GM19043 (cell line): ENCODE data around the gene SYTL3.

Source experiments
- ATAC-seq: cut with Tn5 transposase; IDR thresholded peaks from one replicate; pipeline ENCODE4 v1.9.1; 2021; ENCODE audit warnings: low read depth; ENCODE audit not compliant: unreplicated experiment

Gene SYTL3

DNA sequence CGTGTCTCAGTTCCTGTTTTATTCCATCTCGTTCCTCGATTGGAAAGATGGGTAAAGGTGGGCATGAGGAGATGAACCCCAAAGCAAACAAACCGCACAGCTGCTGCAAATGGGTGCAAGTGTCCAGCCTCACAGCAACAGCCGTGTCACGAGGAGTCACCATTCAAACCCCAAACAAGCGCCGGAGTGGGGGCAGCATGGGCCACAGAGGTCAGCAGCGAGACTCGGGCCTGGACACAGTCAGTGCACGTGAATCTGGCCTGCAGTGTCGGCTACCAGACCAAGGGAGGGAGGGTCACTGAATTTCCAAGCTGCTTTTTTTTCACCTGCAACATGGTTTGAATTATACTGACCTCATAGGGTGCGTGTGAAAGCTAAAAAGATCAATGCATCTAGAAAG, 105.8 kb downstream of the SYTL3 start:
- ATAC-seq, result no peak

DNA sequence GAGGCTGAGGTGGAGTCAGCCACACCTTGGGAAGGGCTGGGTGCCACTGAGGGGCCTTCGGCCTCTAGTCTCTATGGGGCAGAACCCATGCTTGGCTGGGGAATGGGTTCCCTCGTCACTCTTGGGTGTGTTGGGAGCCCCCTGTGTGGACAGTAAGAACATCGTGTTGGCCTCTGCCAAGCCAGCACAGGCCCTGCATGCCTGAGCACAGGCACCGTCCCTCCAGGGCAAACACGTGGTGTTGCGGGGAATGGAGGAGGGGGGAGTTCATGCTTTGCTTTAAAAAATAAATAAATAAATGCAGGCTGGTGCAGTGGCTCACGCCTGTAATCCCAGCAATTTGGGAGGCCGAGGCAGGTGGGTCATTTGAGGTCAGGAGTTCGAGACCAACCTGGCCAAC, 106.3 kb downstream of the SYTL3 start:
- no peak for ATAC-seq

DNA sequence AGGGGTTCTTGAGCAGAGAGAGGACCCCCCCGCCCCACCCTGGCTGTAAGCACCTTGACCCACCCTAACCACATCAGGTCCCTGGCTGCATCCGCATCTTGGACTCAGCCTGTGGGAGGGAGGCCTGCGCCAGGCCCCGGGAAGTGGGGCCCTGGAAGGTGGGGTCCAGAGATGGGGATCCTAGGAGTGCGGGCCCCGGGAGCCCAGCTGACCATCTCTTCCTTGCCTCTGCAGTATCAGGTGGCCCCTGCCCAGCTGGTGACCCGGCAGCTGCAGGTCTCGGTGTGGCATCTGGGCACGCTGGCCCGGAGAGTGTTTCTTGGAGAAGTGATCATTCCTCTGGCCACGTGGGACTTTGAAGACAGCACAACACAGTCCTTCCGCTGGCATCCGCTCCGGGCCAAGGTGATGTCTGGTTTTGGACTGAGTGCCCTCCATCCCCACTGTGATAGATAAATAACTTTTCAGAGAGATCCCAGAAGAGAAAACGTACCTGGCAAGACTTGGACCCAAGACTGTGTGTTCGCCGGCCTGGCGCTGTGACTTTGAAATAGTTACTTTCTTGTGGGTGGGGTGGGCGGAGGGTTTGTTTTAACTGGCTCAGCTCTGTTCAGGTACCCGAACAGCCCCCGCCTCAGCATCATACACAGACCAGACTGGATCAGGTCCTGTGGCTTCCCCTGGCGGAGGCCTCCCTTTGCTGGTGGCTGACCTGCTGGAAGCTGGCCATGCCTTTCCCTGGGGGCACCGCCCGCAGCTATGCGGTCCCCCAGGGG, 107.3 kb downstream of the SYTL3 start:
- ATAC-seq, result no peak

DNA sequence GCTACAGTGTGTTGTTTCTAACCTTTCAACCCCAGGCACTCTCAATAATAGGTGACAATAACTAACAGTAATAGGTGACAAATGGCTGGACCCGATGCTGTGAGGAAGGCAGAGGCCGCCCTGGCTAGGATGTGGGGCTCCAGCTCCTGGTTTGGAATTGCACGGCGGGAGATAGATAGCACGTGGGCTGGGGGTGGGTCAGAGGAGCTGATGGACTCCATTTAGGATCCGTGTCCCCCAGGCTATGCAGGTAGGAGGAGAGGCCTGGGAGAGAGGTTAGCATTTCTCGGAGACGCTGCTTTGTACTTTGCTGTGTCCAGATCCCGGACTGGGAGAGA, 107.9 kb downstream of the SYTL3 start:
- ATAC-seq, result no peak

DNA sequence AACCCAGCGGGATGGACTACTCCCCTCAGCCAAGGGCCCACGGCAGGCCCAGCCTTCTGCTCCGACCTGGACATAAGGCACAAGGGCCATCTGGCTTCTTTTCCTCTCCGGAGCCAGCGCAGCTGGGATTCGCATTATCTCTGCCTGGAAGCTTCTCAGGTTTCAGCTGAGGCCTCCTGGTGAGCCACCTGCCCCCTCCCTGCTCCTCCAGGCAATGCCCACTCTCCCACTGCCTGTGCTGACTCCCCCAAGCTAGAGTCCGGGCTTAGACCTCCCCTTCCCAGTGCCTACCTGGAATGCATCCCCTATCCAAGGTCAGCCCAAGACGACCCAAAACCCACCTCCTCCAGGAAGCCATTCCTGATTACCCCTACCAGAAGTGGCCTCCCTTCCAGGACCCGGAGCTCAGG, 108.6 kb downstream of the SYTL3 start:
- ATAC-seq, result no peak

DNA sequence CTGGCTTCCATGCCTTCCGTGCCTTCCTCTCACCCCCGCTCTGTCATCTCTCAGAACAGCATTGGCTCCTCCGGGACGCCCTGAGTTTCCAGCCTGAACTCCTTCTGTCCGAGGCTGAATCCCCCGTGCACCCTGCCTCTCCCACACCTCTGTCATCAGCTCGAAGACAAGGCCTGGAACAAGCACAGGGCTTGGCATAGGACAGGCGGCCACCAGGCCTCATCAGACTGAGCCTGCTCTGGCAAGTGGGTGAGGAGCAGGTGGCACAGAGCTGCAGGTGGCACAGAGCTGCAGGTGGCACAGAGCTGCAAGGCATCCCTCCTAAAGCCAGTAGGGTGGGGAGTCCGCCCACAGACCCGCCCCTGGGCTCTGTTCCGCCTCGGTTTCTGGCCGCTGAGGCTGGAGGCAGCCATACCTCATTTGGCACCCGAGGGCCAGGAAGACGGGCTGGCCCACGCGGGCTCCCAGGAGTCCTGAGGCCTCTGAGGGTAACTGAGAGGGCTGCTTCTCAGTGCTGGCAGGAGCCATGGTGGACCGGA, 109.2 kb downstream of the SYTL3 start:
- no peak for ATAC-seq

DNA sequence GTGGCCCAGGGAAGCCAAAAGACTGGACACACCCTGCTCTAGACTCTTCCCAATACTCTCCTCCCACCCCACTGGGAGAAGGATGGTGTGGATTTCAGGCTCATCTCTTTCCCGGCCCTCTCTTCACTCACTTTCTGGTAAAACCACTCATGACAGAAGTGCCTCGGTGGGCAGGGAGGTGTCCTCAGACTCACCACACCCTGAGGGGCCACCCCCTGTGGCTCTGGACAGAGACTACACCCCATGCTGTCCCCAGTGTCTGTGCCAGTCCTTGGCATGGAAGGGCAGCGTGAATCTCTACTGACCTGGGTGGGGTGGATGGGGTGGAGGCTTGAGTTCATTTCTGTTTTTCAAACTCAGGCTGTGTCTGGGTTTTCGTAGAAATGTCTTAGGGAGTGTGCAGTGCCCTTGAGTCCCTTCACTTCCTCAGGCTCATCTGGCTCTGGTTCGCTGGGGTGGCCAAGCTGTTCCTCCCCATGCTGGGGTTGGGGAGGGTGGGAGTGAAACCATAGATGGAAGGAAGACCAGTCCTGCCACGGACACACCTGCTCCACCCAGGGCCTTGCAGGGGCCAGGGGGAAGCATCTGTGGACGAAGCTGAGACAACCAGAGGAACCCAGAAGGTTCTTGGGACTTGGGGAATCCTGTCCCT, 110.2 kb downstream of the SYTL3 start:
- ATAC-seq, result no peak

DNA sequence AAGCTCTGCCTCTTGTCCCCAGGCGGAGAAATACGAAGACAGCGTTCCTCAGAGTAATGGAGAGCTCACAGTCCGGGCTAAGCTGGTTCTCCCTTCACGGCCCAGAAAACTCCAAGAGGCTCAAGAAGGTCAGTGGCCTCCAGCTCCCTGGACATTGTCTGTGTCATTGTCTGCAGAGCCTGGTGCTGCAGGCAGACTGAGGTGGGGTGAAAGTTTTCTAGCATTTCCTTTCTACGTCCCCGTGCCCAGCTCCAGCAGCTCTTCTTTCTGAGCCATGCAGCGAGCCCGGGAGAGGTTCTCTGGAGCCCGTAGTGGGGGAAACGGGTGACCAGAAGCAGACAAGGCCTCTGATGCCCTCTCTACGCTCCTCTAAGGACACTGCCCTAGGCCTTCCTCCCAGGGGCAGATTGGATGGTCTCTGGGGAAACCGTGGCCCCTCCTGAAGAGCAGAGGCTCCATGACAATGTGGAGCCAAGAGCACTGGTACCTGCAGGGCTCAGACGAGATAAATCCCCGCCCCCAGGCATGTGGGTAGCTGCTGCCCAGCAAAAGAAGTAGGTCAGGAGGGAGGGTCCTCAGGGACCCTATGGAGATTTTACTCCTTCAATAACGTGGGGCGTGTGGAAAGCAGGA, 110.9 kb downstream of the SYTL3 start:
- no peak for ATAC-seq

DNA sequence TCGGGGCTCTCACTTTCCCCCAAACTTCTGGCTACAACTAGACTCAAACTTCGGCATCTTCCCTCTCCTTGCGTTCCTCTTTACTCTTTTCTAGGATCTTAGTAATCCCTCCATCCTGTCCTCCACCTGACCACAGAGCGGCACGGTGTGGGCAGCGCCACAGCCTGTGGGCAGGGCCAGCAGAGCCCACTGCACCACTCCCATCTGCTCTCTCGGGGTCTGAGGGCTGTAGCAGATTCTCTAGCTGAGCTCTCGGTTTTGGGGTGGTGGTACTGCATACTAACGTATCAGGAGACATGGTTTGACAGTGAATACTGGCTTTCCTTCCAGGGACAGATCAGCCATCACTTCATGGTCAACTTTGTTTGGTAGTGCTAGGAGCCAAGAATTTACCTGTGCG, 111.9 kb downstream of the SYTL3 start:
- no peak for ATAC-seq

DNA sequence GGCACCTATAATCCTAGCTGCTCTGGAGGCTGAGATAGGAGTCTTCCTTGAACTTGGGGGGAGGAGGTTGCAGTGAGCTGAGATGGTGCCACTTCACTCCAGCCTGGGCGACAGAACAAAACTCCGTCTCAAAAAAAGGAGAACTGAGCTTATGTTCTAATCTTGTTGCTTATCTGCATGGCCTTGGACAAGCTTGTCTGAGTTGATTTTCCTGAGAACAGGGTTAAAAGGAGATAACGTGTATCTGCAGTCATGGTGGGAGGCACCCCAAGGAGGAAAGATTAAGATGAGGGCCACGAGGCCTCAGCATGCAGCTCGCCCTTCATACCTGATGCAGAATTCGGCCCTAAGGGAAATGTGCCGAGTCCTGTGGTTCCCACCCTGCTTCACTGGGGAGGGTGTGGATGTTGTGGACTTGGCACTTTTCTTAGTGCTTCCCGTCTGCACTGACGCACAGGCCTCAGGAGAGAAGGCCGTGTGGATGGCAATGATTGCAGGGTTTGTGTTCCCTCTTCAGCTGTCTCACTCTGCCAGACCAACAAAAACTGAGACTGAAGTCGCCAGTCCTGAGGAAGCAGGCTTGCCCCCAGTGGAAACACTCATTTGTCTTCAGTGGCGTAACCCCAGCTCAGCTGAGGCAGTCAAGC, 113.1 kb downstream of the SYTL3 start:
- ATAC-seq, result no peak

DNA sequence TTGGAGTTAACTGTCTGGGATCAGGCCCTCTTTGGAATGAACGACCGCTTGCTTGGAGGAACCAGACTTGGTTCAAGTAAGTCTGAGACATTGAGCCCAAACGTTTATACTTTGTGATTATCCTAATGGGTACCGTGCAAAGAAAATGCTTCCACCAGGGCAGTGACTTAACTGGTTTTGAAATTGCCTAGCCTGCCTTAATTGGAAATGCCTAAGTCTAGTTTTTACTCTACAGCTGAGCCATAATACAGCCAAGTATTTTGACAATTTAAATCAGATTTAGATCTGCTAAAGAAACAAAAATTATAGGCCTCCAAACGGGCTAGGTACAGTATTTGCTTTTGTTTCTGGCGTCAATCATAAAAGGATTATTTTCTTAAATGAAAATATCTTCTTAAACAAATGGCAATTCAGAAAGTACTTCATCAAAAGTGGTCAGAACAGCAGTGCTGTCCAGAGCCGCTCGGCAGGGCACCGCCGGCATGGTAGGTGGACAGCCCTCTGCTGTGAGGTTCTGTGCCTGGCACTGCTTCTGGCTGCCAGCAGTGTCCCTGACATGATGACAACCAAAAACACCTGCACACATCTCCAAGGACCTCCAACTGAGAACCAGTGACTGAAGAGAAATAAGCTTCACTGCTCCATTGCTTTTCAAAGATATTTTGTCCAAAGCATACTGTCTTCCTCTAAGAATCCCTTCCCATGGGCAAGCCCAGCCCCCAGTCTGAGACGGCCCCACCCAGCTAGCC, 113.8 kb downstream of the SYTL3 start:
- ATAC-seq, result no peak

DNA sequence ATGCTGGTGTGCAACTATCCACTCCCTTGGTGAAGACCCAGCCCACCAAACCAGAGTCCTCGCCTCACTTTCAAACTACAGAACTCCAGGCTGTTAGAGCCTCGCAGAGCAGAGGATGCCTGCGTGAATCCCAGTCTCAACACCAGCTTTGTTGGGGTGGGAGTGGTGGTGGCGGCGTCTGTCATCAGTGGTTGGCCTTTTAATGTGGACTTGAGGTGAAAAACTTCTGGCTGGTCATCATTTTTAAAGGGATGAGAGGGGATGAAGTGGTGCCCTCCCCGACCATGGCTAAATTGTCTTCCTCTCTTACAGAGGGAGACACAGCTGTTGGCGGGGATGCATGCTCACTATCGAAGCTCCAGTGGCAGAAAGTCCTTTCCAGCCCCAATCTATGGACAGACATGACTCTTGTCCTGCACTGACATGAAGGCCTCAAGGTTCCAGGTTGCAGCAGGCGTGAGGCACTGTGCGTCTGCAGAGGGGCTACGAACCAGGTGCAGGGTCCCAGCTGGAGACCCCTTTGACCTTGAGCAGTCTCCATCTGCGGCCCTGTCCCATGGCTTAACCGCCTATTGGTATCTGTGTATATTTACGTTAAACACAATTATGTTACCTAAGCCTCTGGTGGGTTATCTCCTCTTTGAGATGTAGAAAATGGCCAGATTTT, 114.5 kb downstream of the SYTL3 start:
- ATAC-seq, result no peak

DNA sequence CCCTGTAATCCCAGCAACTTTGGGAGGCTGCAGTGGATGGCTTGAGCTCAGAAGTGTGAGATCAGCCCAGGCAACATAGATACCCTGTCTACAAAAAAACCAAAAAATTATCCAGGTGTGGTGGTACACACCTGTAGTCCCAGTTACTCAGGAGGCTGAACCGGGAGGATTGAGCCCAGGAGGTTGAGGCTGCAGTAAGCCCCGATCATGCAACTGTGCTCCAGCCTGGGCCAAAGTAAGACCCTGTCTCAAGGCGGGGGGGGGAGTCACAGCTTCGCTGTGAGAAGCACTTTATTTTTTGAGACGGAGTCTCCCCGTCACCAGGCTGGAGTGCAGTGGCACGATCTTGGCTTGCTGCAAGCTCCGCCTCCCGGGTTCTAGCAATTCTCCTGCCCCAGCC, 115.1 kb downstream of the SYTL3 start:
- no peak for ATAC-seq

DNA sequence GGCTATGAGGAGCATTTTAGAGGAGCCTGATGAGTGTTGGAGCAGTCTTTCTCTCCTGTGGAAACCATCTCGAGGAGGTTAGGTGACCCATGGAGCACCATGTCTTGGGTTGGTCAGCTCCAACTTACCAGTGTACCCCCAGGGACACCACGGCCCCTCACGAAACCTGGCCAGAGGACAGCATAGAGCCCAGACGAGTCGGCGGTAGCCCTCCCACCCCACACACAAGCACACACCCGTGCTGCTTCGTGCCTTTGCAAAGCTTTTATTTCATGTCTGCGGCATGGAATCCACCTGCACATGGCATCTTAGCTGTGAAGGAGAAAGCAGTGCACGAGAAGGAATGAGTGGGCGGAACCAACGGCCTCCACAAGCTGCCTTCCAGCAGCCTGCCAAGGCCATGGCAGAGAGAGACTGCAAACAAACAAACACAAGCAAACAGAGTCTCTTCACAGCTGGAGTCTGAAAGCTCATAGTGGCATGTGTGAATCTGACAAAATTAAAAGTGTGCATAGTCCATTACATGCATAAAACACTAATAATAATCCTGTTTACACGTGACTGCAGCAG, 115.7 kb downstream of the SYTL3 start:
- ATAC-seq, result no peak

DNA sequence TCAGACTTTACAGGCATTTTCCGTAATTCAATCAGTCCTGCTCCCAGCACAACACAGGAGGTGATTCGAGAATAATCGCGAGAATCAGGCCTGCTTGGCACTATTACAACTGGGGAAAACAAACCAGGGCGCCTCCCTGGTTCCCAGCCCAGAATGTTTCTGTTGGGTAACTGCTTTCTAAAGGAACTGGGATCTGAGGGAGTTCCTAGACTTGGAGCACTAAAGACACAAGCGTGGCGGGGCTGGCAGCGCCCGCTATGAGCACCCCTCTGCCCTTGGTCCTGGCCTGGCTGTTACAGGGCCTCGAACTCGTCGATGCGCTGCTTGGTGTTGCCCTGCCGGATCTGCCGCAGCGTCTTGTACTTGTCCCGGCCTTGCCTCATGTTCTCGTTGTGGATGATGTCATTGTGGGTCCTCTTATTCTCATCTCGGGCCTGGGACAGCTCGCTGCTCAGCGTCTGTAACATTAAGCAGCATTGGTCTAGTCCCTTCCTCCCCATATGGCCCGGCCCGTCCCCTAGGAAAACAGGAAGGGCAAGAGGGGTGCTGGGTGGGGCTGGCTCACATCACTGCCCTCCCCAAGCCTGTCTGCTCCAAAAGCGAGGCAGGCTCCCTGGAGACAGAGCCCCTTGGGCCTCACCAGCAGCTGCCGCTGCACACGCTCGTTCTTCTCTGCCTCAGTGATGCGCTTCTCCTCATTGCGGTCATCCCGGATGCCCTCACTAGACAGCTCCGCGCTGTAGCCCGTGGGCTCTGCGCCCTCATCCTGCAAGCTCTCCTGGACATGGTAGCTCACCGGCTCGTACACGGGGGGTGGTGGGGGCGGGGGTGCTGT, 117.0 kb downstream of the SYTL3 start:
- no peak for ATAC-seq

DNA sequence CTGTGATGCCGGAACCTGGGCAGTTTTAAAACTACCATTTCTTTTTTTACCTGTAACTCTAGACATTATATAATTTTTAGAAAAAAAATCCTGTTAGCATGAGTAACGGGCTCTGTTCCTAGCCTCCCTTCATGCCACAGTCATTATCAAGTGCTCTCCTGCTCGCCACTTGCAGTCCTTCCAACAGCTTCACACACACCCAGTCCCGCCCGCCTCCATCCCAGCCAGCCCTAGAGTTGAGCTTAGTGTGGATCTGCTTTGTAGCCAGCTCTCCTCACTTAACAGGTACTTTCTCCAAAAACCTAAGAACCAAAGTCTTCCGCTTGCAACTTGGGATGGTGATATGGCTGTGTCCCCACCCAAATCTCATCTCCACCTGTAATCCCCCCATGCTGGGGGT, 117.9 kb downstream of the SYTL3 start:
- no peak for ATAC-seq

DNA sequence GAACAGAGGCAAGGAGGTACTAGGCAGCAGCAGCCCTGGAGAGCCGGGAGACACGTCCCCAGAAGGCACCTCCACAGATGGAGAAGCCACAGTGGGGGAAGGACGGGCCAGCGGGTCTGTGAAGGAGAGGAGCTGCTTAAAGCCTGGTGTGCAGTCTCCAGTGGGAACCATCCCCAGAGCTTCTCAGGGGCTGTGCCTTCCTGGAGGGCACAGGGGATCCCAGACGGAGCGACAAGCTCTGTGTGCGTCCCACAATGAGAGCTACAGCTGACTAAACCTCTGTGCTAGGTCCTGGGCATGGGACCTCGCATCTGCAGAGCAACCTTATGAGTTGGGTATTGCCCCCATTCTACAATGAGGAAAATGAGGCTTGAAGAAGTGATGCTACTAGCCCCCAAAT, 118.6 kb downstream of the SYTL3 start:
- no peak for ATAC-seq

DNA sequence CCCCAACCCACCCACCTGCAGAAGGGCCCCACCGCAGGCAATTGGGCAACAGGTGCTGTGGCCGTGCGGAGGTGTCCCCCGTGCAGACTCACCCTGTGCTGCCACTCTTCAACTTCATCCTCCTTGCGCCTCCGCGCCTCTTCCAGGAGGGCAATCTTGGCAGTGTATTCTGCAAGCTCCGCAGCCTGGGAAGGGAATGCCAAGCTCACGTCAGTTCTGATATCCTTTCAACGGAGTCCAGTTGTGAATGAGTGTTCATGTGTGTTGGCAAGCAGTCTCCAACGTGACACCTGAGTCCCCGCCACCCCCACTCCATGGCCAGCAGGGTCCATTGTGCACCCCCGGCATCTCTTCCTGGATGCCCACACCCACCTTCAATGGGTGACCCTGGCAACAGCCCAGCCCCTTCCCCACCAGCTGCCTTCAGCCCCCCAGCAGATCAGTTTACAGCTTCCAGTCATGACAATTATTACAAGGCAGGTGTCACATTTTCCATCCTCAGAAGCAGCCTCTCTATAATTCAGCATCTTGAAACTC, 119.4 kb downstream of the SYTL3 start:
- ATAC-seq, result no peak
